Measurements from ENCODE around the gene SPG7. TPM values are rescaled to one million over a fixed set of nuclear protein-coding genes. Genes with fewer than 3 reads are reported as not detected.

Gene SPG7
- total RNA-seq, 1 donor from 2014 or later = 115 TPM

DNA sequence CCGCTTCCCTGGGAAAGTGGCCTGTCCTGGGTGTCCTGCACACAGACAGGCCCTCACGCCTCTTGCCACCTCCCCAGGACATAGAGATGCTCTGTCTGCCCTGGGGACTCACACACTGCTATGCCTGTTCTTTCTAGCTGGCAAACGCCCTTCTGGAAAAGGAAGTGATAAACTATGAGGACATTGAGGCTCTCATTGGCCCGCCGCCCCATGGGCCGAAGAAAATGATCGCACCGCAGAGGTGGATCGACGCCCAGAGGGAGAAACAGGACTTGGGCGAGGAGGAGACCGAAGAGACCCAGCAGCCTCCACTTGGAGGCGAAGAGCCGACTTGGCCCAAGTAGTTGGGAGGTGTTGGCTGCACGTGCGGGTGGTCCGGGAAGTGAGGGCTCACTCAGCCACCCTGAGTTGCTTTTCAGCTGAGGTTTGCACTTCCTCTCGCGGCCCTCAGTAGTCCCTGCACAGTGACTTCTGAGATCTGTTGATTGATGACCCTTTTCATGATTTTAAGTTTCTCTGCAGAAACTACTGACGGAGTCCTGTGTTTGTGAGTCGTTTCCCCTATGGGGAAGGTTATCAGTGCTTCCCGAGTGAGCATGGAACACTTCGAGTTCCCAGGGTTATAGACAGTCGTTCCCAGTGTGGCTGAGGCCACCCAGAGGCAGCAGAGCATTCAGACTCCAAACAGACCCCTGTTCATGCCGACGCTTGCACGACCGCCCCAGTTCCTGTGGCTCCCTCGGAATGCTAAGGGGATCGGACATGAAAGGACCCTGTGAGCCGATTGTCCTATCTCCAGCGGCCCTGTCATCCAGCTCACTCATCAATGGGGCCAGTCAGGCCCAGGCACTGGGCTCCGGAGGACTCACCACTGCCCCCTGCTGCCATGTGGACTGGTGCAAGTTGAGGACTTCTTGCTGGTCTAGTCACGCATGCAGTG lies 48.8 kb downstream of the SPG7 start:
- DNase-seq (ENCODE audit: low spot score) = peak; percentile 74
- peaks cover 38% of the 10 kb centered on the region for H3K36me3 Mint-ChIP-seq (ENCODE audit: low read depth)
- intact Hi-C loops (cut with micrococcal nuclease) = no loop called here
- H3K4me3 Mint-ChIP-seq (ENCODE audit: low read depth) = peak overlapping the region; percentile 35
- peaks cover 14% of the 10 kb centered on the region for H3K4me1 Mint-ChIP-seq (ENCODE audit: low read depth)
- no peaks in the 10 kb centered on the region for H3K27me3 Mint-ChIP-seq (ENCODE audit: low read depth)
- no peaks in the 10 kb centered on the region for H3K9me3 Mint-ChIP-seq
- H3K27ac Mint-ChIP-seq = peak overlapping the region; percentile 62

DNA sequence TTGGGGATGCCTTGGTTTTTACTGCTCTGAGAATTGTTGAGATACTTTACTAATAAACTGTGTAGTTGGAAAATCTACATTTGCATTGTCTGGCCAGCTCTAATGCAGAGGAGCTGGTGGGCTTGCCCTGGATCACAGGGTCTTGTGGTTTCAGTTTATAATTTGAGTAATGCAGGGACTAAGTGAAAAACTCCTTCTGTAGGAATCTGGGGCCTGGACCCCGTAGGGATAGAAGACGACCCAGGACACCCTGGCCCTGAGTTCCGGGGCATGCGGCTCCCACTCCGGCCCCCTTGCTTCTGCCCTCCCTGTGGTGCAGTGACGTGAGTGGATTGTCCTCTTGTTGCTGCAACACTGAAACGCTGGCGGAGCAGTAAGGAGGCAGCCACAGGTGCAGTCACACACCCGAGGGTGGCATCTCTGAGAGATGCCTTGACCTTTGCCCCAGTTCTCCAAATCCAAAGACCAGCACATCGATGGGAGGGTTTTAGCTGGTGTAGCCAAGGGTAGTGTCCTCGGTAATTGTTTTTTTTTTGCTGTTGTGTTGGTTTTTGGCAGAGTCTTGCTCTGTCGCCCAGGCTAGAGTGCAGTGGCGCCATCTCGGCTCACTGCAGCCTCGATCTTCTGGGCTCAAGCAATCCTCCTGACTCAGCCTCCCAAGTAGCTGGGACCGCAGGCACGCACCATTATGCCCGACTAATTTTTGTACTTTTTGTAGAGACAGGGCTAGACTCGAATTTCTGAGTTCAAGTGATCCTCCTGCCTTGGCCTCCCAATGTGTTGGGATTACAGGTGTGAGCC lies 49.7 kb downstream of the SPG7 start:
- peaks cover 38% of the 10 kb centered on the region for H3K36me3 Mint-ChIP-seq (ENCODE audit: low read depth)
- H3K27ac Mint-ChIP-seq = peak overlapping the region; percentile 62
- DNase-seq (ENCODE audit: low spot score) = no peak
- no peaks in the 10 kb centered on the region for H3K27me3 Mint-ChIP-seq (ENCODE audit: low read depth)
- H3K4me3 Mint-ChIP-seq (ENCODE audit: low read depth) = peak overlapping the region; percentile 35
- no peaks in the 10 kb centered on the region for H3K9me3 Mint-ChIP-seq
- peaks cover 19% of the 10 kb centered on the region for H3K4me1 Mint-ChIP-seq (ENCODE audit: low read depth)
- intact Hi-C loops (cut with micrococcal nuclease) = no loop called here

DNA sequence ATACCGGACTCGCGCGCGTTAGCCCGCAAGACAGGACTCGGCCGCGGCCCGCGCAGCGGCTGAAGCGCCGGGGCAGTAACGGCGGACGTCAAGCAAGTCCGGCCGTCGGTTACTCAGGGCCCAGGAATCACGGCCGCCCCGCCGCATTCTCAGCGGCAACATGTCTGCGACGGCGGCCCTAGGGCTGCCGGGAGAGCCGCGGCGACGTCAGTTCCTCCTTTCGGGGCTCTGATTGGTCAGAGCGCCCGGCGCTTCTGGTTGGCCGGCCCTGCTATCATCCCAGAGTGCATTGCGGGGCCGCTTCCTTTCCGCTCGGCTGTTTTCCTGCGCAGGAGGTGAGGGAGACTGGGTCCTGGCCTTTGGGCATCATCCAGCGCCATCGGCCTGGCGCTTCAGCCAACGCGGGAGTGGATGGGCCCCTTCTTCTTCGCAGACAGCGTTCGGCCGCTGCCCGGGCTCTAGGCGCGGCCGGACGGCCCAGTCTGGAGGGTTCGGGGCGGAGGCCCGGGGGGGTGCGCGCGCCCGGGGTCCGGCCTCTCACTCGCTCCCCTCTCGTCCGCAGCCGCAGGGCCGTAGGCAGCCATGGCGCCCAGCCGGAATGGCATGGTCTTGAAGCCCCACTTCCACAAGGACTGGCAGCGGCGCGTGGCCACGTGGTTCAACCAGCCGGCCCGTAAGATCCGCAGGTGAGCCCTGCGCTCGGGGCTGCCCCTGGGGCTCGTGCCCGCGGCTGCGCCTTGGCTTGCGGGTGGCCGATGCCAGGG lies 52.4 kb downstream of the SPG7 start, which contains the start of gene RPL13:
Gene RPL13 (plus strand): TSS at position 305 of the 764 bp plus-strand sequence. CDS start 278 bp downstream, at position 583.
- H3K9me3 Mint-ChIP-seq = no peaks in the 10 kb centered on the region
- peaks cover 39% of the 10 kb centered on the region for H3K4me1 Mint-ChIP-seq (ENCODE audit: low read depth)
- no peaks in the 10 kb centered on the region for H3K27me3 Mint-ChIP-seq (ENCODE audit: low read depth)
- H3K4me3 Mint-ChIP-seq (ENCODE audit: low read depth) = peak within 1 kb of the TSS; percentile 99
- peaks cover 62% of the 10 kb centered on the region for H3K36me3 Mint-ChIP-seq (ENCODE audit: low read depth)
- intact Hi-C loops (cut with micrococcal nuclease) = loop anchor here (1.0 to 10.0 kb wide), 5 partner anchors 52 to 318 kb away; partner anchors contain the start of genes CHMP1A, SPATA33 and SPG7
- peak; percentile 92 for DNase-seq (ENCODE audit: low spot score)
- H3K27ac Mint-ChIP-seq = peak within 1 kb of the TSS; percentile 98

DNA sequence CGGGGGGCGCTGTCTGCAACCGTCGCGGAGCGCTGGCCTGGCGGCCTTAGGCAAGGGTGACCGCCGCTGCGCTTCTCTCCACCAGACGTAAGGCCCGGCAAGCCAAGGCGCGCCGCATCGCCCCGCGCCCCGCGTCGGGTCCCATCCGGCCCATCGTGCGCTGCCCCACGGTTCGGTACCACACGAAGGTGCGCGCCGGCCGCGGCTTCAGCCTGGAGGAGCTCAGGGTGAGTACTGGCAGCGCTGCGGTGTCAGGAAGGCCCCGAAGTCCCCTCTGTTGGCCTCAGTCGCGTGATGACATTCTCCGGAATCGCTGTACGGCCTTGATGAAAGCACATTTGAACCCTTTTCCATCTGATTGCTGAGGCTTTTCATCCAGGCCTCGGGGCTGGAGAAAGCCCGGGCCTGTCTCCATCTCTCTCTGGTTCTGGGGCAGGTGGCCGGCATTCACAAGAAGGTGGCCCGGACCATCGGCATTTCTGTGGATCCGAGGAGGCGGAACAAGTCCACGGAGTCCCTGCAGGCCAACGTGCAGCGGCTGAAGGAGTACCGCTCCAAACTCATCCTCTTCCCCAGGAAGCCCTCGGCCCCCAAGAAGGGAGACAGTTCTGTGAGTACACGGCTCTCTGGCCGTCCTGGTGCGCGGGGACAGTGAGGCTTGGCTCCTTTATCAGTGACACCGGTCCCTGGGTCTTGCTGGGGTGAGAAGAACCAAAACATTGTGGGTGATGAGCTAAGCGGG lies 53.1 kb downstream of the SPG7 start:
- Mint-ChIP-seq H3K27ac (peak overlapping the region; percentile 90), H3K4me3 (ENCODE audit: low read depth) (peak overlapping the region; percentile 99), H3K27me3 (ENCODE audit: low read depth) (no peaks in the 10 kb centered on the region), H3K4me1 (ENCODE audit: low read depth) (peaks cover 44% of the 10 kb centered on the region), H3K9me3 (no peaks in the 10 kb centered on the region), H3K36me3 (ENCODE audit: low read depth) (peaks cover 55% of the 10 kb centered on the region)
- intact Hi-C loops (cut with micrococcal nuclease) = loop anchor here (2.0 to 10.0 kb wide), 4 partner anchors 53 to 319 kb away; partner anchors contain the start of genes CHMP1A, SPATA33 and SPG7
- DNase-seq (ENCODE audit: low spot score) = no peak

DNA sequence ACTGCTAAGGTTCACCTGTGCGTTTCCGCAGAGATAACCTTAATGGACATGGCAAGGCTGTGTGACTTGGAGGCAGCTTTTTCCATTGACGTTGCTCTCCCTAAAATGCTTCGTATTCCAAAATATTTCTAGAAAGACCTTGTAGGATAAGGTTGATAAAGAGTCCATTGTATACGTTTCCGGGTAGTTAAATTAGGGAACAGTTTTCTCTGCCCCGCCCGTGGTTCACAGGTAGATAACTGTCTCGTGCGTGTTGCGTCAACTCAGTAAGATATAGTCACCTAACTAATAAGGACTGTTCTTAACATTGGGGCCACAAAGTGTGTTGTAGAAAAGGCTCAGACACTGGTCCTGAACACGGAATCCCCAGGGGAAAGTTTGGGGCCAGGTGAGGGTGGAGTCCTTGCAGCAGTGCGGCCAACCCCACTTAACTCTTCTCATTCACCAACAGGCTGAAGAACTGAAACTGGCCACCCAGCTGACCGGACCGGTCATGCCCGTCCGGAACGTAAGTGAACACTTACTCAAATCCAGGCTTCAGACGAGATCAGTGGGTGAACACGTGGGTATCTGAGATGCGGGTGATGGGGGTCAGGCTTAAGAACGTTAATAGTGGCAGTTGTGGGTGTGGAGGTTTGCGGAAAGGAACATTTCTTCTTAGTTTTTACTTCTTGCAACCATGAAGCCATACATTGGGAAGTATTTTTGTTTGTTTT lies 53.8 kb downstream of the SPG7 start:
- H3K36me3 Mint-ChIP-seq (ENCODE audit: low read depth) = peaks cover 51% of the 10 kb centered on the region
- H3K27me3 Mint-ChIP-seq (ENCODE audit: low read depth) = no peaks in the 10 kb centered on the region

DNA sequence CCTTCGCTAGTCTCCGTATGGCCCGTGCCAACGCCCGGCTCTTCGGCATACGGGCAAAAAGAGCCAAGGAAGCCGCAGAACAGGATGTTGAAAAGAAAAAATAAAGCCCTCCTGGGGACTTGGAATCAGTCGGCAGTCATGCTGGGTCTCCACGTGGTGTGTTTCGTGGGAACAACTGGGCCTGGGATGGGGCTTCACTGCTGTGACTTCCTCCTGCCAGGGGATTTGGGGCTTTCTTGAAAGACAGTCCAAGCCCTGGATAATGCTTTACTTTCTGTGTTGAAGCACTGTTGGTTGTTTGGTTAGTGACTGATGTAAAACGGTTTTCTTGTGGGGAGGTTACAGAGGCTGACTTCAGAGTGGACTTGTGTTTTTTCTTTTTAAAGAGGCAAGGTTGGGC lies 54.7 kb downstream of the SPG7 start:
- Mint-ChIP-seq H3K27me3 (ENCODE audit: low read depth) (no peaks in the 10 kb centered on the region), H3K27ac (peak overlapping the region; percentile 38), H3K9me3 (no peaks in the 10 kb centered on the region), H3K4me1 (ENCODE audit: low read depth) (peaks cover 38% of the 10 kb centered on the region), H3K36me3 (ENCODE audit: low read depth) (peaks cover 50% of the 10 kb centered on the region), H3K4me3 (ENCODE audit: low read depth) (peak overlapping the region; percentile 99)
- intact Hi-C loops (cut with micrococcal nuclease) = loop anchor here (5.0 to 10.0 kb wide), 3 partner anchors 94 to 321 kb away; partner anchors contain the start of genes CHMP1A and SPATA33
- no peak for DNase-seq (ENCODE audit: low spot score)

More for the DNA sequence above, 53.8 kb downstream of the SPG7 start:
- Mint-ChIP-seq H3K9me3 (no peaks in the 10 kb centered on the region), H3K4me1 (ENCODE audit: low read depth) (peaks cover 44% of the 10 kb centered on the region), H3K4me3 (ENCODE audit: low read depth) (peak overlapping the region; percentile 99), H3K27ac (peak overlapping the region; percentile 90)
- no peak for DNase-seq (ENCODE audit: low spot score)
- intact Hi-C loops (cut with micrococcal nuclease) = loop anchor here (2.0 to 10.0 kb wide), 4 partner anchors 53 to 320 kb away; partner anchors contain the start of genes CHMP1A, SPATA33 and SPG7

- peak overlapping the region; percentile 57 for H3K4me3 Mint-ChIP-seq (ENCODE audit: low read depth)
- H3K27me3 Mint-ChIP-seq (ENCODE audit: low read depth) = no peaks in the 10 kb centered on the region
Observed at GRCh38 chr16:89563639-89564392, 55.6 kb downstream of the SPG7 start.

GRCh38 chr16:89564476-89565255 lies 56.5 kb downstream of the SPG7 start:
- Mint-ChIP-seq H3K9me3 (no peaks in the 10 kb centered on the region), H3K36me3 (ENCODE audit: low read depth) (peaks cover 50% of the 10 kb centered on the region), H3K27me3 (ENCODE audit: low read depth) (no peaks in the 10 kb centered on the region), H3K27ac (peak overlapping the region; percentile 35), H3K4me3 (ENCODE audit: low read depth) (peak overlapping the region; percentile 57), H3K4me1 (ENCODE audit: low read depth) (peaks cover 34% of the 10 kb centered on the region)
- DNase-seq (ENCODE audit: low spot score) = no peak
- intact Hi-C loops (cut with micrococcal nuclease) = loop anchor here (5.0 to 10.0 kb wide), 3 partner anchors 93 to 322 kb away; partner anchors contain the start of genes CHMP1A and SPATA33

More at GRCh38 chr16:89563639-89564392, 55.6 kb downstream of the SPG7 start:
- peak overlapping the region; percentile 30 for H3K27ac Mint-ChIP-seq
- peaks cover 50% of the 10 kb centered on the region for H3K36me3 Mint-ChIP-seq (ENCODE audit: low read depth)
- intact Hi-C loops (cut with micrococcal nuclease) = loop anchor here (5.0 to 10.0 kb wide), 3 partner anchors 93 to 322 kb away; partner anchors contain the start of genes CHMP1A and SPATA33
- H3K9me3 Mint-ChIP-seq = no peaks in the 10 kb centered on the region
- peaks cover 38% of the 10 kb centered on the region for H3K4me1 Mint-ChIP-seq (ENCODE audit: low read depth)
- no peak for DNase-seq (ENCODE audit: low spot score)

- Mint-ChIP-seq H3K4me3 (ENCODE audit: low read depth) (peak overlapping the region; percentile 57), H3K27me3 (ENCODE audit: low read depth) (no peaks in the 10 kb centered on the region), H3K36me3 (ENCODE audit: low read depth) (peaks cover 50% of the 10 kb centered on the region), H3K4me1 (ENCODE audit: low read depth) (peaks cover 33% of the 10 kb centered on the region), H3K9me3 (no peaks in the 10 kb centered on the region), H3K27ac (no peak overlapping the region)
- intact Hi-C loops (cut with micrococcal nuclease) = loop anchor here (10.0 kb wide), 1 partner anchor 240 kb away; no protein-coding TSS in a partner anchor
- no peak for DNase-seq (ENCODE audit: low spot score)
Observed at GRCh38 chr16:89565256-89565505, 57.0 kb downstream of the SPG7 start.
